OCI-LY1 (cell line): ENCODE data around the gene PLA2G12A.

ENCODE experiments used
- H2AFZ ChIP-seq: fragments of 200-600 bp; sonication (generic), shearing (Covaris generic); 2 replicates; pipeline ENCODE4 v1.6.0; 2014; ENCODE audit warnings: antibody characterized with exemption, mild to moderate bottlenecking, low read length
- H3F3A ChIP-seq: fragments of 200-600 bp; sonication (generic), shearing (Covaris generic); 2 replicates; pipeline ENCODE4 v1.6.0; 2014; ENCODE audit warnings: mild to moderate bottlenecking, antibody characterized with exemption, low read length, moderate library complexity; ENCODE audit not compliant: insufficient read depth
- H3K27ac ChIP-seq: fragments of 200-600 bp; sonication (generic); 2 replicates; pipeline ENCODE4 v1.5.1; 2014; ENCODE audit warnings: low read length, mixed run types, mild to moderate bottlenecking, low read depth; ENCODE audit not compliant: poor library complexity, severe bottlenecking
- H3K27me3 ChIP-seq: fragments of 200-600 bp; sonication (generic); 2 replicates; pipeline ENCODE4 v1.6.0; 2014; ENCODE audit warnings: antibody characterized with exemption, mild to moderate bottlenecking, low read length, moderate library complexity; ENCODE audit not compliant: insufficient read depth
- H3K36me3 ChIP-seq: fragments of 200-600 bp; sonication (generic); 2 replicates; pipeline ENCODE4 v1.6.1; 2014; ENCODE audit warnings: mild to moderate bottlenecking, antibody characterized with exemption, low read length, moderate library complexity, mixed read lengths; ENCODE audit not compliant: insufficient read depth
- H3K4me1 ChIP-seq: fragments of 200-600 bp; sonication (generic); 2 replicates; pipeline ENCODE4 v1.5.1; 2014; ENCODE audit warnings: mild to moderate bottlenecking, low read length, moderate library complexity; ENCODE audit not compliant: insufficient read depth, severe bottlenecking
- H3K4me2 ChIP-seq: fragments of 200-600 bp; sonication (generic), shearing (Covaris generic); 2 replicates; pipeline ENCODE4 v1.6.1; 2014; ENCODE audit warnings: low read length
- H3K4me3 ChIP-seq: fragments of 200-600 bp; sonication (generic); 2 replicates; pipeline ENCODE4 v1.5.1; 2014; ENCODE audit warnings: low read length, low read depth, mild to moderate bottlenecking, mixed read lengths; ENCODE audit not compliant: poor library complexity, severe bottlenecking
- H3K79me2 ChIP-seq: fragments of 200-600 bp; shearing (Covaris generic); 2 replicates; pipeline ENCODE4 v1.6.1; 2016; ENCODE audit warnings: mixed run types, low read length, mixed read lengths; ENCODE audit not compliant: insufficient read depth
- H3K9ac ChIP-seq: fragments of 200-600 bp; sonication (generic), shearing (Covaris generic); 2 replicates; pipeline ENCODE4 v1.6.1; 2014; ENCODE audit warnings: mild to moderate bottlenecking, low read length, mixed read lengths
- H3K9me2 ChIP-seq: fragments of 200-600 bp; sonication (generic), shearing (Covaris generic); 2 replicates; pipeline ENCODE4 v1.6.1; 2014; ENCODE audit warnings: low read depth, mild to moderate bottlenecking, low read length, mixed read lengths
- H3K9me3 ChIP-seq: fragments of 200-600 bp; shearing (Covaris generic); 2 replicates; pipeline ENCODE4 v1.6.1; 2014; ENCODE audit warnings: low read length, mixed read lengths
- H4K20me1 ChIP-seq: fragments of 200-600 bp; sonication (generic), shearing (Covaris generic); 2 replicates; pipeline ENCODE4 v1.6.0; 2016; ENCODE audit warnings: mild to moderate bottlenecking, low read length; ENCODE audit not compliant: insufficient read depth
- CTCF ChIP-seq: fragments of 200-600 bp; sonication (generic), shearing (Covaris generic); IDR thresholded peaks from 2 replicates; pipeline ENCODE4 v1.5.1; 2017; ENCODE audit warnings: mild to moderate bottlenecking, antibody characterized with exemption, low read length, moderate library complexity, mixed read lengths
- EZH2 ChIP-seq: fragments of 200-600 bp; sonication (generic), shearing (Covaris generic); IDR thresholded peaks from 2 replicates; pipeline ENCODE4 v1.8.0; 2017; ENCODE audit warnings: borderline replicate concordance, mixed run types, mild to moderate bottlenecking, antibody characterized with exemption, low read length, moderate library complexity, mixed read lengths

PLA2G12A gene

GRCh38 chr4:109665783-109666485, 63.9 kb downstream of the PLA2G12A start:
- Histone ChIP-seq H3K79me2 (no peaks in the 10 kb centered on the region; the same call in 1 of the 2 replicates), H2AFZ (no peak overlapping the region), H3K36me3 (peaks cover 36% of the 10 kb centered on the region), H3K4me1 (no peaks in the 10 kb centered on the region), H3K4me3 (no peak overlapping the region), H3K27me3 (no peaks in the 10 kb centered on the region), H3F3A (no peaks in the 10 kb centered on the region), H3K27ac (no peak overlapping the region), H4K20me1 (no peaks in the 10 kb centered on the region), H3K4me2 (no peak overlapping the region), H3K9me2 (no peaks in the 10 kb centered on the region), H3K9ac (no peak overlapping the region), H3K9me3 (peaks cover 3% of the 10 kb centered on the region; the same call in 1 of the 2 replicates)
- TF ChIP-seq EZH2 (no peak), CTCF (no peak)

- H3K27me3 ChIP-seq = no peaks in the 10 kb centered on the region
- H3F3A ChIP-seq = no peaks in the 10 kb centered on the region
- H3K79me2 ChIP-seq = no peaks in the 10 kb centered on the region; the same call in 1 of the 2 replicates
- no peaks in the 10 kb centered on the region for H3K9me3 ChIP-seq
- peaks cover 32% of the 10 kb centered on the region for H3K36me3 ChIP-seq
- no peak overlapping the region for H3K4me2 ChIP-seq
- no peak overlapping the region for H2AFZ ChIP-seq
- H3K9me2 ChIP-seq = no peaks in the 10 kb centered on the region
- no peaks in the 10 kb centered on the region for H3K4me1 ChIP-seq
- no peak overlapping the region for H3K4me3 ChIP-seq
- H3K27ac ChIP-seq = no peak overlapping the region
- H4K20me1 ChIP-seq = no peaks in the 10 kb centered on the region
- H3K9ac ChIP-seq = no peak overlapping the region
- TF ChIP-seq EZH2 (no peak), CTCF (no peak)
Measured at GRCh38 chr4:109662771-109663170, 67.1 kb downstream of the PLA2G12A start.

- no peak for TF ChIP-seq CTCF
- no peak for TF ChIP-seq EZH2
- peaks cover 32% of the 10 kb centered on the region for H3K36me3 ChIP-seq
- no peaks in the 10 kb centered on the region for H3F3A ChIP-seq
- H3K4me3 ChIP-seq = no peak overlapping the region
- no peak overlapping the region for H3K27ac ChIP-seq
- H2AFZ ChIP-seq = no peak overlapping the region
- no peaks in the 10 kb centered on the region for H4K20me1 ChIP-seq
- no peaks in the 10 kb centered on the region for H3K9me2 ChIP-seq
- no peaks in the 10 kb centered on the region for H3K27me3 ChIP-seq
- H3K79me2 ChIP-seq = no peaks in the 10 kb centered on the region
- no peaks in the 10 kb centered on the region for H3K4me1 ChIP-seq
- H3K4me2 ChIP-seq = no peak overlapping the region
- no peaks in the 10 kb centered on the region for H3K9me3 ChIP-seq
- H3K9ac ChIP-seq = no peak overlapping the region
Measured at GRCh38 chr4:109662116-109662515, 67.8 kb downstream of the PLA2G12A start.
